HCT116 (cell line): Measurements from ENCODE around the gene PDIK1L. TPM values are rescaled to one million over a fixed set of nuclear protein-coding genes. Genes with fewer than 3 reads are reported as not detected.

Experiments used
- ATAC-seq: fragments of 200-7000 bp; cut with Tn5 transposase; 2 replicates; pipeline ENCODE4 v1.9.1; 2020; ENCODE audit warnings: mild to moderate bottlenecking, moderate library complexity
- BruUV-seq: library from RNA; stranded (reverse); fragments of 400-500 nt; replicated peaks from 2 replicates; lab custom pipeline; 2021; lab: Mats Ljungman, UMichigan
- CTCF ChIA-PET: fragments of 300-600 bp; sonication (Branson Sonifier 250); formaldehyde crosslinking; loops from one replicate; lab custom pipeline; 2021; ENCODE audit warnings: antibody characterized with exemption; lab: Charles Lee
- POLR2A ChIA-PET: fragments of 300-600, 350-600 bp; sonication (Branson Sonifier 250); formaldehyde crosslinking; loops from one replicate; lab custom pipeline; 2021; ENCODE audit warnings: antibody characterized with exemption; lab: Charles Lee
- RAD21 ChIA-PET, 2 experiments: fragments of 300-600 bp; sonication (Branson Sonifier 250); formaldehyde crosslinking; loops; one replicate each; lab custom pipeline; 2023; ENCODE audit warnings: low total read pairs in 2 of 2; ENCODE audit not compliant: uncharacterized antibody in 2 of 2, unreplicated experiment in 2 of 2, low non-redundant PET in 1 of 2; lab: Charles Lee
- DNase-seq: peaks from one replicate; pipeline ENCODE4 v3.0.0-alpha.2; 2010; ENCODE audit warnings: low read depth, low spot score
- H2AFZ ChIP-seq: fragments of 200-600 bp; shearing (Covaris generic), sonication (generic); 2 replicates; pipeline ENCODE4 v1.6.1; 2017; ENCODE audit warnings: low read depth, mixed run types, mixed read lengths, antibody characterized with exemption, low read length; ENCODE audit not compliant: poor library complexity, severe bottlenecking
- H3K27ac ChIP-seq: 2 replicates; pipeline ENCODE4 v1.5.1; 2012; ENCODE audit warnings: low read depth, low read length
- H3K27me3 ChIP-seq: fragments of 200-600 bp; sonication (generic); 2 replicates; pipeline ENCODE4 v1.6.1; 2016; ENCODE audit warnings: mixed run types, low read length, mixed read lengths; ENCODE audit not compliant: insufficient read depth
- H3K36me3 ChIP-seq, 2 experiments: fragments of 200-500 bp in 1 of 2; fragments of 200-600 bp in 1 of 2; sonication (Bioruptor generic) in 1 of 2; sonication (generic) in 1 of 2; 2 replicates each; pipeline versions ENCODE4 v1.5.1 to v1.6.1; 2014 to 2016; ENCODE audit warnings: low read length in 2 of 2, inconsistent platforms in 1 of 2, mixed read lengths in 1 of 2, mixed run types in 1 of 2; ENCODE audit not compliant: insufficient read depth in 2 of 2, control insufficient read depth in 1 of 2
- H3K4me1 ChIP-seq, 2 experiments: fragments of 200-600 bp in 1 of 2; sonication (generic) in 1 of 2; 2 replicates each; pipeline versions ENCODE4 v1.5.1 to v1.6.1; 2012 to 2017; ENCODE audit warnings: low read length in 2 of 2, inconsistent platforms in 1 of 2, mild to moderate bottlenecking in 1 of 2, mixed read lengths in 1 of 2, mixed run types in 1 of 2, moderate library complexity in 1 of 2; ENCODE audit not compliant: insufficient read depth in 2 of 2, control insufficient read depth in 1 of 2
- H3K4me2 ChIP-seq: fragments of 200-600 bp; sonication (generic); 2 replicates; pipeline ENCODE4 v1.6.1; 2017; ENCODE audit warnings: mixed run types, low read length, mixed read lengths
- H3K4me3 ChIP-seq, 2 experiments: fragments of 200-600 bp in 1 of 2; sonication (generic) in 1 of 2; replicated peaks in 1 of 2; 2 replicates each; pipeline ENCODE4 v1.5.1; 2011 to 2016; ENCODE audit warnings: low read length in 2 of 2, control low read depth in 1 of 2, low read depth in 1 of 2, mild to moderate bottlenecking in 1 of 2, mixed read lengths in 1 of 2, mixed run types in 1 of 2
- H3K79me2 ChIP-seq: fragments of 200-600 bp; sonication (generic); 2 replicates; pipeline ENCODE4 v1.6.1; 2017; ENCODE audit warnings: mild to moderate bottlenecking, mixed run types, low read length, moderate library complexity, mixed read lengths; ENCODE audit not compliant: insufficient read depth
- H3K9ac ChIP-seq: fragments of 200-600 bp; sonication (generic); 2 replicates; pipeline ENCODE4 v1.6.1; 2016; ENCODE audit warnings: low read length, mixed read lengths
- H3K9me2 ChIP-seq: fragments of 200-600 bp; sonication (generic), shearing (Covaris generic); 2 replicates; pipeline ENCODE4 v1.6.1; 2017; ENCODE audit warnings: mixed run types, mild to moderate bottlenecking, moderate library complexity; ENCODE audit not compliant: insufficient read depth
- H3K9me3 ChIP-seq, 2 experiments: fragments of 200-500 bp in 1 of 2; fragments of 200-600 bp in 1 of 2; sonication (Bioruptor generic) in 1 of 2; sonication (generic) in 1 of 2; 2 replicates each; pipeline ENCODE4 v1.6.1; 2014 to 2017; ENCODE audit warnings: low read length in 2 of 2, mixed read lengths in 2 of 2, inconsistent platforms in 1 of 2, low read depth in 1 of 2, mild to moderate bottlenecking in 1 of 2, mixed run types in 1 of 2, moderate library complexity in 1 of 2; ENCODE audit not compliant: control insufficient read depth in 1 of 2, insufficient read depth in 1 of 2
- H4K20me1 ChIP-seq: fragments of 200-600 bp; sonication (generic), shearing (Covaris generic); 2 replicates; pipeline ENCODE4 v1.6.1; 2017; ENCODE audit warnings: mixed run types, mild to moderate bottlenecking, moderate library complexity; ENCODE audit not compliant: insufficient read depth
- ATF3 ChIP-seq: IDR thresholded peaks from 2 replicates; pipeline ENCODE4 v1.6.1; 2012
- CBX3 ChIP-seq: IDR thresholded peaks from 2 replicates; pipeline ENCODE4 v1.6.1; 2012; ENCODE audit warnings: low read depth
- CTCF ChIP-seq, 3 experiments: fragments of 200-600 bp in 1 of 3; sonication (generic) in 1 of 3; IDR thresholded peaks in 2 of 3; conservative IDR thresholded peaks in 1 of 3; 2 replicates each; pipeline ENCODE4 v1.5.1; 2012 to 2017; ENCODE audit warnings: low read depth in 2 of 3, low read length in 2 of 3, antibody characterized with exemption in 1 of 3, borderline replicate concordance in 1 of 3, control low read depth in 1 of 3, mild to moderate bottlenecking in 1 of 3, mixed read lengths in 1 of 3, mixed run types in 1 of 3, moderate library complexity in 1 of 3; ENCODE audit not compliant: insufficient read depth in 1 of 3
- EGR1 ChIP-seq: IDR thresholded peaks from 2 replicates; pipeline ENCODE4 v1.6.1; 2012; ENCODE audit warnings: low read depth
- ELF1 ChIP-seq: IDR thresholded peaks from 2 replicates; pipeline ENCODE4 v1.6.1; 2012; ENCODE audit warnings: low read depth, borderline replicate concordance
- FOSL1 ChIP-seq: IDR thresholded peaks from 2 replicates; pipeline ENCODE4 v1.6.1; 2012; ENCODE audit warnings: low read depth
- JUND ChIP-seq: IDR thresholded peaks from 2 replicates; pipeline ENCODE4 v1.6.1; 2012
- MAX ChIP-seq: IDR thresholded peaks from 2 replicates; pipeline ENCODE4 v1.6.1; 2012
- POLR2A ChIP-seq: IDR thresholded peaks from 2 replicates; pipeline ENCODE4 v1.7.0; 2011; ENCODE audit warnings: borderline replicate concordance; ENCODE audit not compliant: insufficient read depth, insufficient read length; ENCODE audit errors: extremely low read depth
- REST ChIP-seq: IDR thresholded peaks from 2 replicates; pipeline ENCODE4 v1.6.1; 2012; ENCODE audit warnings: low read depth
- SIN3A ChIP-seq: IDR thresholded peaks from 2 replicates; pipeline ENCODE4 v1.6.1; 2012; ENCODE audit warnings: low read depth
- SP1 ChIP-seq: IDR thresholded peaks from 2 replicates; pipeline ENCODE4 v1.6.1; 2012; ENCODE audit warnings: low read depth
- SRF ChIP-seq: IDR thresholded peaks from 2 replicates; pipeline ENCODE4 v1.6.1; 2012; ENCODE audit warnings: low read depth
- TCF7L2 ChIP-seq: IDR thresholded peaks from 2 replicates; pipeline ENCODE4 v1.7.0; 2011; ENCODE audit warnings: borderline replicate concordance, inconsistent platforms; ENCODE audit not compliant: insufficient read depth, insufficient read length; ENCODE audit errors: extremely low read depth
- YY1 ChIP-seq: IDR thresholded peaks from 2 replicates; pipeline ENCODE4 v1.6.1; 2011; ENCODE audit warnings: low read length, low read depth, moderate library complexity, mild to moderate bottlenecking; ENCODE audit not compliant: insufficient replicate concordance; ENCODE audit errors: extremely low read depth
- ZBTB33 ChIP-seq: IDR thresholded peaks from 2 replicates; pipeline ENCODE4 v1.6.1; 2011; ENCODE audit warnings: mild to moderate bottlenecking, low read length, moderate library complexity; ENCODE audit not compliant: insufficient replicate concordance; ENCODE audit errors: extremely low read depth
- ZFX ChIP-seq: fragments of 450-650 bp; IDR thresholded peaks from 2 replicates; pipeline ENCODE4 v1.6.1; 2017
- ZNF274 ChIP-seq: fragments of 200-500 bp; sonication (Bioruptor generic); IDR thresholded peaks from 2 replicates; pipeline ENCODE4 v1.6.1; 2014; ENCODE audit warnings: mild to moderate bottlenecking, low read depth, low read length, inconsistent platforms
- intact Hi-C: fragments of 100-400 bp; cut with micrococcal nuclease; formaldehyde crosslinking; loops from 2 replicates; pipeline ENCODE4 v1.10.0; 2022
- total RNA-seq: library from RNA; stranded (reverse); gene quantifications from one replicate; pipeline ENCODE4 v1.2.1, GENCODE V29; 2021; ENCODE audit not compliant: unreplicated experiment

The PDIK1L gene
- total RNA-seq, 1 experiment from 2014 or later: 8.8 TPM

- intact Hi-C loops: no loop called here
- ChIA-PET POLR2A (no interaction called here), RAD21 (no interaction called here), CTCF (interaction anchor here (0.8 to 2.0 kb wide), 3 partner anchors 43 to 107 kb away, joined by 4 to 6 read pairs (median 4); partner anchors contain the start of genes CEP85 and ZNF593)
- Histone ChIP-seq H3K4me1 (peaks cover 13 to 40% of the 10 kb centered on the region in 2 experiments), H3K27me3 (no peaks in the 10 kb centered on the region), H3K9me3 (no peaks in the 10 kb centered on the region), H3K4me3 (no peak overlapping the region), H3K36me3 (no peaks in the 10 kb centered on the region), H3K27ac (no peak overlapping the region), H3K9me2 (no peaks in the 10 kb centered on the region), H2AFZ (no peak overlapping the region), H3K9ac (no peak overlapping the region), H4K20me1 (peaks cover 3% of the 10 kb centered on the region; the same call in 1 of the 2 replicates), H3K79me2 (peaks cover 4% of the 10 kb centered on the region; the same call in 1 of the 2 replicates), H3K4me2 (peak overlapping the region; percentile 14; the same call in 1 of the 2 replicates)
- no peak for DNase-seq
- TF ChIP-seq ZBTB33 (no peak), JUND (no peak), POLR2A (no peak), FOSL1 (no peak), CBX3 (peak; percentile 36; the same call in 1 of the 2 replicates), EGR1 (no peak), ATF3 (no peak), CTCF (IDR thresholded peaks at IDR 0.05 in 2 of 3, conservative IDR thresholded peaks at IDR 0.05 in 1 of 3; ENCODE audit: borderline replicate concordance in 1 of 3, insufficient read depth in 1 of 3, low read depth in 2 of 3, low read length in 2 of 3) (no peak), SRF (no peak), MAX (no peak), SIN3A (no peak), YY1 (no peak), SP1 (peak; percentile 24; the same call in 1 of the 2 replicates), TCF7L2 (no peak), ZFX (no peak), ZNF274 (no peak), ELF1 (no peak), REST (no peak)
- no TSS peak for BruUV-seq
- no peak for ATAC-seq
These were observed 14.9 kb downstream of the PDIK1L start for GRCh38 chr1:26126321-26127084.
